ENCODE results near the gene ITGB6.
"Not testable (repeated sequence)": the region's sequence is repeated elsewhere in the genome, so short reads cannot be mapped to it uniquely, and the experiment has no call there.

The ITGB6 gene

GRCh38 chr2:160181146-160181836 is 18.8 kb downstream of the ITGB6 start:
- DNase-seq (ENCODE audit: low read depth, low spot score): peak; percentile 47

- not testable (repeated sequence) for DNase-seq (ENCODE audit: low read depth, low spot score)
These were observed 19.4 kb downstream of the ITGB6 start for GRCh38 chr2:160180690-160181089.

- no peak for DNase-seq (ENCODE audit: low read depth, low spot score)
These were observed 19.9 kb downstream of the ITGB6 start for GRCh38 chr2:160180172-160180571.

GRCh38 chr2:160175169-160176134 is 24.6 kb downstream of the ITGB6 start:
- no peak for DNase-seq (ENCODE audit: low read depth, low spot score)

GRCh38 chr2:160174322-160174721 is 25.8 kb downstream of the ITGB6 start:
- DNase-seq (ENCODE audit: low read depth, low spot score): no peak

GRCh38 chr2:160169988-160170387 is 30.1 kb downstream of the ITGB6 start:
- DNase-seq (ENCODE audit: low read depth, low spot score): no peak

- no peak for DNase-seq (ENCODE audit: low read depth, low spot score)
These were observed 30.6 kb downstream of the ITGB6 start for GRCh38 chr2:160169471-160169870.

- no peak for DNase-seq (ENCODE audit: low read depth, low spot score)
These were observed 31.2 kb downstream of the ITGB6 start for GRCh38 chr2:160168878-160169277.

- no peak for DNase-seq (ENCODE audit: low read depth, low spot score)
These were observed 32.9 kb downstream of the ITGB6 start for GRCh38 chr2:160167089-160167740.

- DNase-seq (ENCODE audit: low read depth, low spot score): no peak
These were observed 34.1 kb downstream of the ITGB6 start for GRCh38 chr2:160165996-160166395.

GRCh38 chr2:160165081-160165480 is 35.0 kb downstream of the ITGB6 start:
- no peak for DNase-seq (ENCODE audit: low read depth, low spot score)

GRCh38 chr2:160157861-160158829 is 41.9 kb downstream of the ITGB6 start:
- DNase-seq (ENCODE audit: low read depth, low spot score): no peak

- no peak for DNase-seq (ENCODE audit: low read depth, low spot score)
These were observed 43.4 kb downstream of the ITGB6 start for GRCh38 chr2:160156665-160157064.

GRCh38 chr2:160156100-160156499 is 44.0 kb downstream of the ITGB6 start:
- DNase-seq (ENCODE audit: low read depth, low spot score): no peak

- not testable (repeated sequence) for DNase-seq (ENCODE audit: low read depth, low spot score)
These were observed 51.7 kb downstream of the ITGB6 start for GRCh38 chr2:160148419-160148818.

GRCh38 chr2:160145471-160145870 is 54.6 kb downstream of the ITGB6 start:
- no peak for DNase-seq (ENCODE audit: low read depth, low spot score)

GRCh38 chr2:160144280-160144990 is 55.6 kb downstream of the ITGB6 start:
- DNase-seq (ENCODE audit: low read depth, low spot score): no peak

- DNase-seq (ENCODE audit: low read depth, low spot score): no peak
These were observed 57.6 kb downstream of the ITGB6 start for GRCh38 chr2:160142472-160142871.

GRCh38 chr2:160141912-160142311 is 58.2 kb downstream of the ITGB6 start:
- DNase-seq (ENCODE audit: low read depth, low spot score): no peak

- DNase-seq (ENCODE audit: low read depth, low spot score): no peak
These were observed 58.7 kb downstream of the ITGB6 start for GRCh38 chr2:160141419-160141818.

Data from iPS DF 19.7 (cell line).